Ammon's horn (tissue), 1 donor: ENCODE results near the gene BFSP2.
A peak's percentile ranks its signal among the peaks of the same experiment; 100 is the strongest.
"Not testable (repeated sequence)": the region's sequence is repeated elsewhere in the genome, so short reads cannot be mapped to it uniquely, and the experiment has no call there.

Experiments used
- DNase-seq: peaks from one replicate; pipeline ENCODE4 v3.0.0-alpha.2; 2016; ENCODE audit warnings: low spot score

Gene BFSP2

DNA sequence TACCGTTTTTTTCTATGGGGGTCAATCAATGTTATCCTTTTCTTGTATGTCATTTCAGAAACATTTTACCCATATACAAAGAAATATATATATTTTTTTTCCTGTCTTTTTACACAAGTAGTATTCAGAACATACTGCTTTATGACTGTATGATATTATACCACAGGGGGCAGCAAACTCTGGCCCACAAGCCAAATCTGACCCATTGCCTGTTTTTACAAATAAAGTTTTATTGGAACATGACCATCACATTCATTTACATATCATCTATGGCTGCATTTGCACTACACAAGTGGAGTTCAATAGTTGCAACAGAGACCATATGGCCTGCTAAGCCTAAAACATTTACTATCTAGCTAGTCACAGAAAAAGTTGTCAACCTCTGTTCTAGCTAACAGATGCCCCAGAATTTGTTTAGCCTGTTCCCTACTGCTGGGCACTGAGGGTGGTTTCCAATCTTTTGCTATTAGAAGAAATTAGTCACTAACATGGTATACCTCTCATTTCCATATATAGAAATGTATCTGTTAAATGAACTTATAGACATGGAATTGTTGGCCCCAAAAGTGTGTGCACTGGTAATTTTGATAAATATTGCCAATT is 57.7 kb downstream of the BFSP2 start:
- no peak for DNase-seq

- peak; percentile 8 for DNase-seq
Observed at GRCh38 chr3:133459400-133459799, 59.5 kb downstream of the BFSP2 start.

- DNase-seq, result no peak
Observed at GRCh38 chr3:133460809-133461208, 61.0 kb downstream of the BFSP2 start.

DNA sequence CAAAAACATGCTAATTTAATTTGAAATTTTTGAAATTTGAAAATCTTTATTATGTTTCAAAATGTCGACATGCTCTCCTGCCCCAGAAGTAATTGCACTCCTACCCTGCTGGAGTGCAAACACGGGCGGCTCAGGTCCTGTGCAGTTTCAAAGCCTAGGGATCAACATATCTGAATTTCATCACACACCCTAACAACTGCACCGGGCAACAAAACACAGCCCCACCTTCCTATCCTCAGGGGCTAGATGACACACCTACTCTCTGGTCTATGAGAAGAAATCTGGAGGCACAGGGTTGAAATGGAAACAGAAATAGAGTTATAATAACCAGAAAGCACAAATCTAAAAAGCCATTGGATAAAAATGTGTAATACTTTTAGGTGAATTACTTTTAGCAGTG is 61.4 kb downstream of the BFSP2 start:
- no peak for DNase-seq

- DNase-seq, result no peak
Observed at GRCh38 chr3:133463347-133463860, 63.5 kb downstream of the BFSP2 start.

DNA sequence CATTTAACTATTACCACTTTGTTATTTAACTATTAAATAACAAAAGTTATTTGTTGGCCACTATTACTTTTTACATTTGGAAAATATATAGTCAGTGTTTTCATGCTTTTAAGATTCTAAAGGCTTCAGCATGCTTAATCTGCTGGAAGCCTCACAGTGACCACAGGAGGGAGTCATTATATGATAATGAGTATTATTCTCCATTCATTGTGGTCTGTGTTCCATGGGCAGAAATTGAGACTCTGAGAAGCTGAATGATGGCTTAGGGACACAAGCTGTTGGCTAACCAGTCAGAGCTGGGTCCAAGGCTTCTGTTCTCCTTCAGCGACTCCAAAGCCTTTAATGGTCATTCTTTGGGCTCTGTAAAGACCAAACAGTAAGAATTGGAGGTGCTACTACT is 64.7 kb downstream of the BFSP2 start:
- DNase-seq, result no peak

GRCh38 chr3:133466531-133467386 is 66.9 kb downstream of the BFSP2 start:
- DNase-seq, result no peak

DNA sequence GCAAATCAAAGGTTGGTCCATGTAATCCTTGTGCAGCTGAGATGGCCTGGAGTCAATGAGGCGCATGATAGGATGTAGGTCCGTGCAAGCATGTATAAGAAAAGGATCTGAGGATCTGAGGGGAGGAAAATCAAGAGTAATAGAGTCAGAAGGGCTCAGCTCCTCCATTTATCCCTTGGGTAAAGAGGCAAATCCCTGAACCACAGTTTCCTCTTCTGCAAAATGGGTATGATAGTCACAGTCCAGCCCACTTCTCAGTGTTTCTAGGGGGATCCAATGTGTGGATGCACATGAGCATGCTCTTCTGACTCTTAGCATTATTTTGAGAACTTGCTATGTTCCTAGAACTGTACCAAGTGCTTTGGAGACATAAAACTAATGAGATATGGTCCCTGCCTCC is 67.9 kb downstream of the BFSP2 start:
- no peak for DNase-seq

DNA sequence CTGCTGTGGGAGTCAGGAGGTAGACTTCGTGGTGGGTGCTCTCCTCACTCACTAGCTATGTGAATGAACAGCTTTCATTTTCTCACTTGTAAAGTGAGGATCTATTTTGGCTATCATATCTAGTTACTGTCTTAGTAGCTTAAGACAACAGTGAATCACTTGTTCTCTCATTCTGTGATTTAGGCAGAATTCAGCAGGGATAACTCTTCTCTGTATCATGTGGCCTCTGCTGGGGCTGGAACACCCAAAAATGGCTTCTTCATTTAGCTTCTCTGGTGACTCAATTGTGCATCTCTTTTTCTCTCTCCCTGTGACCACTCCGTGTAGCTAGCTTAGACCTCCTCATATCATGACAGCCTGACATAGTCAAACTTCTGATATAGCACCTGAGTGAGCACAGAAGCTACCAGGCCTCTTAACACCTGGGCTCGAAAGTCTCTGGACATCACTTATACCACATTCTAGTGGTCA is 68.4 kb downstream of the BFSP2 start:
- no peak for DNase-seq

GRCh38 chr3:133469140-133469731 is 69.4 kb downstream of the BFSP2 start:
- peak; percentile 24 for DNase-seq

- no peak for DNase-seq
Observed at GRCh38 chr3:133472242-133472641, 72.4 kb downstream of the BFSP2 start.

- no peak for DNase-seq
Observed at GRCh38 chr3:133472889-133473288, 73.0 kb downstream of the BFSP2 start.

GRCh38 chr3:133473472-133474191 is 73.8 kb downstream of the BFSP2 start:
- DNase-seq, result not testable (repeated sequence)

GRCh38 chr3:133474251-133474801 is 74.5 kb downstream of the BFSP2 start:
- peak; percentile 57 for DNase-seq

GRCh38 chr3:133474817-133475216 is 75.0 kb downstream of the BFSP2 start:
- DNase-seq, result peak; percentile 15

GRCh38 chr3:133475245-133476010 is 75.6 kb downstream of the BFSP2 start:
- peak; percentile 14 for DNase-seq

DNA sequence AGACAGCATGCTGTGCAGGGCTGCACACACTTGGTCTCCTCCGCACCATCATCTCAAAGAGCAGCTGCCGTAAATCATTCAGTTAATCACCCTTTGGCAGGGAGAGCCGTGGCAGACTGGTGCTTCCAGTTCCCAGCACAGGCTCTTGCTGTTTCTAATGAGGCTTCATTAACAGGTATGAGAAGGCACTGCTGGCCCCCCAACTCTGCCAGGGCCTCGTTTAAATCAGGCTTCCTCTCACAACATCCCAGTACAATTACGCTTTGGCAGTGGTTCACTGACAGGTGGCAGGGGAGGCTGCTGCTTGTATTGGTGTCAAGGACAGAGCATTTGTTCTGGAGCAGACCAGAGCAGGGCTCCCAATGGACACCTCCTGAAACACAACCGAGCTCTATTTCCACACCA is 77.1 kb downstream of the BFSP2 start:
- DNase-seq, result peak; percentile 66

GRCh38 chr3:133477487-133477886 is 77.6 kb downstream of the BFSP2 start:
- no peak for DNase-seq

DNA sequence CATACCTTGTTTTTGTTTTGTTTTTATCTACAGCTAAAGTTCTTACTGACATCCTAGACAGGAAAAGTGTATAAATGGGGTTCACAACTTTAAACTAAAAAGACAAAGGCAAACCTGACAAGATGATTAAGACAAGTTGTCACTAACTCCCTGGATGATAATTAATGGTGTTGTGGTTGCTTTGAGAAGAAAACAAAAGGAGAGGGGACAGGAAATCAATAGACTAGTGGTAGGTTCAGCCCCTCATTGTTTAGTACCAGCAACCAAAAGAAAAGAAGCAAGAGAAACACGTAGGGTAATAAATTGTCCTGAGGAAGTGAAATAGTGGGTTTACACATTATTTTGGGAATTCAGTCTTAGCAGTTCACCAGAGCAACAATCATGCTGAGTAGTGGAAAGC is 78.8 kb downstream of the BFSP2 start:
- DNase-seq, result no peak

GRCh38 chr3:133479401-133479800 is 79.5 kb downstream of the BFSP2 start:
- DNase-seq, result no peak
